Measurements from ENCODE around the gene HPD.
"Not testable (repeated sequence)": the region's sequence is repeated elsewhere in the genome, so short reads cannot be mapped to it uniquely, and the experiment has no call there.

The HPD gene

GRCh38 chr12:121866331-121866730, 7.7 kb upstream of the HPD start:
- DNase-seq (ENCODE audit: low read depth in 2 of 2), result no peak

DNA sequence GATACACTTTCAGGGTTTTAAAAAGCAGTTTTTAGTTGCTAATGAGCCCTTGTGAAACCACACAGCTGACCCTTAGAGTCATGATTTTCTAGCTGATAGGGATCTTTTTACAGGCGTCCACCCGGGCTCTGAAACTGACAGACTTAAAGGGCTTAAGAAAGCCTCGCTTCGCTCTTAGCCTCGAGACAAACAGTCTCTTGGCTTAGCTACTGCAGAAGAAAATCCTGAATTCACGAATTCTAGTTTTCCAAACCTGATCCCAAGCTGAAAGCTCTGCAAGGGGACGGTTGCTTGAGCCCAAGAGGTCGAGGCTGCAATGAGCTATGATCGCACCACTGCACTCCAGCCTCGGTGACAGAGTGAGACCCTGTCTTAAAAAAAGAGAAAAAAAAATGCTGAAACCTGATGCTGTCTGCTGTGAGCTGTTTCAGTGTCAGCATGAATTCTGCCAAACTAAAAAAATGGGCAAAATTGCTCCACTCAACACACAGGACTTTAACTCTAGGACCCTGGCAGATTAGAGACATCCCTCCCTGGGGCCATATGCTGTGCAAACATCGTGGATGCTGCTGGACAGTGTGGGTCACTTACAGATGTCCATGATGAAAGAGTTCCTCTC, 3.1 kb upstream of the HPD start:
- DNase-seq (ENCODE audit: low read depth in 2 of 2), result no peak

DNA sequence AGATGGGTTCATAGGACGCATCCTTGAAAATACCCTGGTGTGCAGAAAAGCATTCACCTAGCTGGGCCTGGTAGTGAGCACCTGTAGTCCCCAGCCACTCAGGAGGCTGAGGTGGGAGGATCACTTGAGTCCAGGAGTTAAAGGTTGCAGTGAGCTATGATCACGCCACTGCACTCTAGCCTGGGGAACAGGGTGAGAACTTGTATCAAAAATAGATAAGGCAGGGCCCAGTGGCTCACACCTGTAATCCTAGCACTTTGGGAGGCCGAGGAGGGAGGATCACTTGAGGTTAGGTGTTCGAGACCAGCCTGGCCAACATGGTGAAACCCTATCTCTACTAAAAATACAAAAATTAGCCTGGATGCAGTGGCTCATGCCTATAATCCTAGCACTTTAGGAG, 2.0 kb upstream of the HPD start:
- DNase-seq (ENCODE audit: low read depth in 2 of 2), result not testable (repeated sequence)

GRCh38 chr12:121860257-121860656, 1.6 kb upstream of the HPD start:
- no peak for DNase-seq (ENCODE audit: low read depth in 2 of 2)

DNA sequence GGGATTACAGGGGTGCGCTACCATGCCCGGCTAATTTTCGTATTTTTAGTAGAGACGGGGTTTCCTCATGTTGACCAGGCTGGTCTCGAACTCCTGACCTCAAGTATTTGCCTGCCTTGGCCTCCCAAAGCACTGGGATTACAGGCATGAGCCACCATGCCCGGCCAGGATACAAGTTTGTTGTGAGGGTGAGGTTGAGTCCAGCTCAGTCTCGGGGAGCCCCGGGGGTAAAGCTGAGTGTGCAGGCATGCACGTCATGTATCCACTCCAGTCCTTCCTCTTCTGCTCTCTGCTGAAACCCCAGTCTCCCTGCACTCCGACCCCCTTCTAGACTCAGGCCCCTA, 369 bp downstream of the HPD start:
- no peak for DNase-seq (ENCODE audit: low read depth in 2 of 2)

GRCh38 chr12:121857322-121858246, 1.1 kb downstream of the HPD start:
- DNase-seq (ENCODE audit: low read depth in 2 of 2), result no peak

DNA sequence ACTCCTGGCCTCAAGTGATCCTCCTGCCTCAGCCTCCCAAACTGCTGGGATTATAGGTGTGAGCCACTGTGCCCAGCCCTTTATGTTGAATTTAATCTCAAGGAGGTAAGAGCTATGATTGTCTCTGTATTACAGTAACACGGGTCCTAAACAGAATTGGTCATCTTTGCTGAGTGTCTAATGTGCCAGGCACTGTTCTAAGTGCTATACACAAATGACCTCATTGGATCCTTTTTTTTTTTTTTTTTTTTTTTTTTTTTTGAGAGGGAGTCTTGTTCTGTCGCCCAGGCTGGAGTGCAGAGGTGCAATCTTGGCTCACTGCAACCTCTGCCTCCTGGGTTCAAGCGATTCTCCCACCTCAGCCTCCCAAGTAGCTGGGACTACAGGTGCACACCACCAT, 6.3 kb downstream of the HPD start:
- not testable (repeated sequence) for DNase-seq (ENCODE audit: low read depth in 2 of 2)

DNA sequence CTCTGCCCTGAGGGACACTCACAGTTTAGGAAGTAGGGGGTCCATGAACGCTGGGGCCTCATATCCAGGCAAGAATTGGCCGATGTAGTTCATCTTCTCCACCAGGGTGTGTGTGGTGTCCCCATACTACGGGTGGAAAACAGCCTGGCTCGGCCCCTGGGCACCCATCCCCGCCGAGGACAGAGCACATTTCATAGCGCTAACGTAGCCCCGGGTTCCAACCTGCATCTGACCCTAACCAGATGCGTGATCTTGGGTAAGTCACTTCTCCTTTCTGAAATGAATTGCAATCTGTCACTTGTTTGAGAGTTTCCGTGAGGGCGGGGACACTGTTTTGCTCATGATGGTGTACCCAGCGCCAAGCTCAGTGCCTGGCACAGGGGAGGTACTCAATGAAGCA, 9.0 kb downstream of the HPD start:
- DNase-seq (ENCODE audit: low read depth in 2 of 2), result no peak

- no peak for DNase-seq (ENCODE audit: low read depth in 2 of 2)
These were observed 9.4 kb downstream of the HPD start for GRCh38 chr12:121849211-121849610.

DNA sequence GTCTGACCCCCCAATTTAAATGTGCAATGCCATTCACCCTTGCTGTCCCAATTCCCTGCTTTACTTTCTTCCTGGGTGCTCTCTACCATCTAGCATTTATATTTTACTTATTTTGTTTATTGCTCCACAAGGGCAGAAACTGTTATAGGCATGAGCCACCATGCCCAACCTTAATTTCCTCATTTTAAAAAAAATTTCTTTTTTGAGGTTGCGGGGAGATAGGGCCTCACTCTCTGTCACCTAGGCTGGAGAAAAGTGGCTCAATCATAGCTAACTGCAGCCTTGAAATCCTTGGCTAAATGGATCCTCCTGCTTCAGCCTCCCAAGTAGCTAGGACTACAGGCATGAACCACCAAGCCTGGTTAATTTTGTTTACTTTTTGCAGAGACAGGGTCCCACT, 13.0 kb downstream of the HPD start:
- no peak for DNase-seq (ENCODE audit: low read depth in 2 of 2)

DNA sequence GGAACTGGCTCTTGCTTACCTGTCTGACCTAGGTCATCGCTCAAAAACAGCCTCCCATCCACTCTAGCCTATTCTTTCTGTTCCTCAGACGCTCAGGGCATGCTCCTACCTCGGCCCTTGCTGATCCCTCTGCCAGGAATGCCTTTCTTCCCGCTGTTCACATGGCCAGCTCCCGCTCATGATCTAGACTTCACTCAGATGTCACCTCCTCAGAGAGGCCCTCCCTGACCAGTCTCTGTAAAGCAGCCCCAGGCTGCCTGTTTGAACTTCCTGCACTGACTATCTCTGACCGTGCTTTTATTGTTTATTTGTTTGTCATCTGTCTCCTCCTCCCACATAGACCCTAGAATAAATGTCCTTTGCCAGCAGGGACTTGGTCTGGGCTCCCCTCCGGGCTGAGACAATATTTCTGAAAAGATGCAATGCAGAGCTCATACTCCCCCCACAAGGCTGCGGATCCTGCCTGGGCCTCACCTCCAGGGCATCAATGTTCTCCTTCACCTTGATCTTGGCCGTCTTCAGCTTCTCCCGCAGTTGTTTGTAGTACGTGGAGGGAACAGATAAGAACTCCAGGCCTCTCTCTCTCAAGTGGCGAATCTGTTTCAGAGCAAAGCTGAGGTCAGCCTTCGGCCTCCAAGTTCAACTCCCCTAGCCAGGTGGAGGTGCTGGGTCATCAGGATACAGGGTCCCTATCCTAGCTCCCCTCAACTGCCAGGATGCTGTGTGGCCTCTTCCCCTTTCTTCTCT, 15.2 kb downstream of the HPD start:
- DNase-seq (ENCODE audit: low read depth in 2 of 2), result no peak

GRCh38 chr12:121839993-121840761, 18.5 kb downstream of the HPD start:
- DNase-seq (ENCODE audit: low read depth in 2 of 2), result no peak

GRCh38 chr12:121839106-121839992, 19.3 kb downstream of the HPD start:
- peak; percentile 98 for DNase-seq (ENCODE audit: low read depth in 2 of 2)

DNA sequence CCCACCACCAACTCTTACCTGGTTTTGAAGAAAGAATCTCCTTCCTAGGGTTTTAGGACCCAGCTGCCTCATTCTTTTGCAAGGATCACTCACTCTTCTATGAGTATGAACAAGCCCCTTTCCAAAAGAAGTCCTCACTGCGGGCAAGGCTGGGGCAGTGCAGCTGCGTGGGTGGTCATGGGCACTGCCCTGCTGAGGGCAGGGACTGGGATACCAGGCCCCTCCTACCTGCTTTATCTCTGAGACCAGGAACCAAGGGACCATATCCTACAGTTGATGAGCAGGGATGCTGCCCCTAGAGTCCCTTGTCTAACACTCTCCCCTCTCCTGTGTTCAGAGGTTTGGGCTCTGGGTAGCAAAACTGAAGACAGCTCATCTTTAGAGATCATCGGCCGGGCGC, 20.5 kb downstream of the HPD start:
- DNase-seq (ENCODE audit: low read depth in 2 of 2), result no peak

- DNase-seq (ENCODE audit: low read depth in 2 of 2), result no peak
These were observed 21.0 kb downstream of the HPD start for GRCh38 chr12:121837680-121838079.

- no peak for DNase-seq (ENCODE audit: low read depth in 2 of 2)
These were observed 27.0 kb downstream of the HPD start for GRCh38 chr12:121831571-121832245.

DNA sequence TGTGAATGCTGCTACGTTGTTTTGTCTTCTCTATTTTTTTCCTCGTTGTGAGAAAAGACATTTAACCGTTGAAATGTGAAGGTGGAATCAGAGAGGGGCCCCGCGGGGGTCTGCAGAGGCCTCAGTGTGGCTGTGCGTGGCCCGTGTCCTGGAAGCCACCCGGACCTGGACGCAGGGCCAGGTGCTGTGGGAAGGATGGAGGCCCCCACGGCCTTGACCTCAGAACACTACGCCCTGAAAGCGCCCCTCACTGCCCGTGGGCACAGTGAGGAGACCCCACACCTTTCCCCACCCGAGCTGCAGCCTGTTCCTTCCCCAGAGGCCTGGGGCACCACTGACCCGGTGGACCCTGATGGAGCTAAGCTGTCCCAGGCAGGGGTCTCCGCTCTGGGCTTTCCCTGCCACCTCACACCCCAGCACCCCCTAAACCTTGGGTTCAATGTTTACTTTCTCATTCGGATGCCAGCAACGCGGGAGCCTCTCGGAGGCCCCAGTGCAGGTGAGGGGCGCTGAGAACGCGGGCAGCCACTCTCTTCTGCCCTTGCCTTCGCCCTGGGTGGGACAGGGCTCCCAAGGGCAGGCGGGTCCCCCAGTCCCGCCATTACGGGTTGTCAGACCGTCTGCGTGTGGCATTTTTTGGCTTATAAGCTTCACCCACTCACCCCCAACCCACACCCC, 27.9 kb downstream of the HPD start:
- DNase-seq (ENCODE audit: low read depth in 2 of 2), result no peak

DNA sequence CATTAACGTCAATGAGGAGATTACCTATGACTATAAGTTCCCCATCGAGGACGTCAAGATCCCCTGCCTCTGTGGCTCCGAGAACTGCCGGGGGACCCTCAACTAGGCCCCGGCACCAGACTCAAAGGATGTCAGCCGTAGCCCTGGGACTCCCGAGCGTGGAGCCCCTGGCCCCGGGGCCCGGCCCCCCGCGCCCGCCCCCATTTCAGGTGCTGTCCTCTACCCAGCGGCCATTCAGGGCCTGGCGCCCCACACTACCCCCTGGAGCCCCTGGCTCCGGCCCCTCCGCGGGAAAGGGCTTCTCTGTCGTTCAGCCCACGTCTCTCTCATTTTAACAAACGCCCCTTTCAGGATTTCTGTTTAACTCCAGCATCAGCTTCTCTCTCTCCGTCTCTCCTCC, 28.5 kb downstream of the HPD start:
- DNase-seq (ENCODE audit: low read depth in 2 of 2), result no peak

DNA sequence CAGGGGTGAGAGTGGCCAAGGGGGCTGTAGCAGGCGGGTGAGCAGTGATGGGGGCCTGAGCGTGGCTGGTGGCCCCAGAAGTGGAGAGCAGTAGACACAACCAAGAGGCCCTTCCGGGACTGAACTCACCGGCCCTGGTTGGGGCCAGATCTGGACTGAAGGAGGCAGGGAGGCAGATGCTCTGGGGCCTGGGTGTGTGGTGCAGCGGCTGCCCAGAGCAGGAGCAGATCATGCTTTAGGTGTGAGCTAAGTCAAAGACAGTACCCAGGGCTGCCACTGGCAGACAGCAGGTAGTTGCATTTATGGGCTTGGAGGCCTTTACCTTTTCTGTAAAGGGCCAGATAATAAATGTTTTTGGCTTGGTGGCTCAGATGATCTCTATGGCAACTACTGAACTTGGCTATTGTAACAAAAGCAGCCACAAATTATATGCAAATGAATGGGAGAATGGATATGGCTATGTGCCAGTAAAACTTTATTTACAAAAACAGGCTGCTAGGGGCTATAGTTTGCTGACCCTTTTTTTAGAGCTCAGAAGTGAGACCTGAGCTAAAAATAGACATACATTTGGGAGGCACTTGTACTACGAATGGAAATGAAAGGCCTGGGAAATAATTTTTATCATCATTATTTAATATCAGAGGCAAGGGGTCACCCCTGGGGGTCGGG, 29.3 kb downstream of the HPD start:
- no peak for DNase-seq (ENCODE audit: low read depth in 2 of 2)

Measured in stimulated activated CD8-positive, alpha-beta memory T cell treated with anti-CD3 and anti-CD28 coated beads, Interleukin-15, amount 100 ng/mL, for 4 hours (primary cell).